H9 (cell line): ENCODE measurements around the gene COA7. TPM values are rescaled to one million over a fixed set of nuclear protein-coding genes. Genes with fewer than 3 reads are reported as not detected.
A peak's percentile ranks its signal among the peaks of the same experiment; 100 is the strongest.

ENCODE experiments used
- DNase-seq: peaks from one replicate; pipeline ENCODE4 v3.0.0-alpha.2; 2017
- H2AFZ ChIP-seq: one replicate; pipeline ENCODE4 v1.6.1; 2013; ENCODE audit warnings: mild to moderate bottlenecking, low read length, control low read depth, moderate library complexity
- H2AK5ac ChIP-seq: 2 replicates; pipeline ENCODE4 v1.6.1; 2013; ENCODE audit warnings: low read length, control low read depth, mixed read lengths; ENCODE audit not compliant: insufficient read length
- H2BK120ac ChIP-seq: one replicate; pipeline ENCODE4 v1.6.1; 2013; ENCODE audit warnings: low read depth, mild to moderate bottlenecking, low read length, control low read depth, inconsistent platforms; ENCODE audit not compliant: poor library complexity, severe bottlenecking
- H2BK12ac ChIP-seq: 2 replicates; pipeline ENCODE4 v1.6.1; 2013; ENCODE audit warnings: low read length, control low read depth, mixed read lengths, low read depth; ENCODE audit not compliant: insufficient read length
- H2BK15ac ChIP-seq: 2 replicates; pipeline ENCODE4 v1.6.1; 2013; ENCODE audit warnings: low read depth, low read length, control low read depth
- H2BK20ac ChIP-seq: one replicate; pipeline ENCODE4 v1.6.1; 2013; ENCODE audit warnings: low read depth, mild to moderate bottlenecking, low read length, control low read depth, inconsistent platforms; ENCODE audit not compliant: poor library complexity, severe bottlenecking
- H2BK5ac ChIP-seq: 2 replicates; pipeline ENCODE4 v1.6.1; 2013; ENCODE audit warnings: low read length, control low read depth, mixed read lengths; ENCODE audit not compliant: insufficient read length
- H3K14ac ChIP-seq: 2 replicates; pipeline ENCODE4 v1.6.1; 2013; ENCODE audit warnings: low read length, control low read depth; ENCODE audit not compliant: insufficient read depth
- H3K18ac ChIP-seq: 2 replicates; pipeline ENCODE4 v1.6.1; 2013; ENCODE audit warnings: low read depth, mild to moderate bottlenecking, mixed read lengths, low read length, control low read depth; ENCODE audit not compliant: insufficient read length
- H3K23ac ChIP-seq: 2 replicates; pipeline ENCODE4 v1.6.1; 2013; ENCODE audit warnings: low read length, control low read depth, mixed read lengths, low read depth; ENCODE audit not compliant: insufficient read length
- H3K23me2 ChIP-seq: 2 replicates; pipeline ENCODE4 v1.6.1; 2013; ENCODE audit warnings: low read depth, mild to moderate bottlenecking, mixed read lengths, low read length, control low read depth; ENCODE audit not compliant: insufficient read length, poor library complexity, severe bottlenecking
- H3K27ac ChIP-seq: 2 replicates; pipeline ENCODE4 v1.5.1; 2013; ENCODE audit warnings: low read length, control low read depth, mixed read lengths, low read depth; ENCODE audit not compliant: insufficient read length
- H3K27me3 ChIP-seq: 2 replicates; pipeline ENCODE4 v1.6.1; 2013; ENCODE audit warnings: low read length, control low read depth, inconsistent platforms; ENCODE audit not compliant: insufficient read depth
- H3K4ac ChIP-seq: 2 replicates; pipeline ENCODE4 v1.6.1; 2013; ENCODE audit warnings: low read depth, mild to moderate bottlenecking, control low read depth, inconsistent platforms, low read length, moderate library complexity
- H3K4me1 ChIP-seq: 2 replicates; pipeline ENCODE4 v1.6.1; 2013; ENCODE audit warnings: low read length, control low read depth, inconsistent platforms; ENCODE audit not compliant: insufficient read depth
- H3K4me2 ChIP-seq: 2 replicates; pipeline ENCODE4 v1.6.1; 2013; ENCODE audit warnings: low read length, control low read depth, mixed read lengths; ENCODE audit not compliant: insufficient read length, insufficient read depth
- H3K56ac ChIP-seq: 2 replicates; pipeline ENCODE4 v1.6.1; 2013; ENCODE audit warnings: low read depth, mild to moderate bottlenecking, mixed read lengths, low read length, control low read depth; ENCODE audit not compliant: insufficient read length
- H3K79me1 ChIP-seq: 2 replicates; pipeline ENCODE4 v1.6.1; 2013; ENCODE audit warnings: low read depth, mild to moderate bottlenecking, moderate library complexity, low read length, control low read depth, inconsistent platforms; ENCODE audit not compliant: insufficient read depth, poor library complexity, severe bottlenecking
- H3K79me2 ChIP-seq: 2 replicates; pipeline ENCODE4 v1.6.1; 2013; ENCODE audit warnings: low read length, control low read depth, inconsistent platforms; ENCODE audit not compliant: insufficient read depth
- H3K9ac ChIP-seq: 2 replicates; pipeline ENCODE4 v1.6.1; 2013; ENCODE audit warnings: low read length, control low read depth, mixed read lengths; ENCODE audit not compliant: insufficient read length; ENCODE audit errors: extremely low read depth
- H3K9me3 ChIP-seq: one replicate; pipeline ENCODE4 v1.6.1; 2013; ENCODE audit warnings: low read depth, low read length, inconsistent platforms; ENCODE audit not compliant: control insufficient read depth
- H3T11ph ChIP-seq: one replicate; pipeline ENCODE4 v1.6.1; 2013; ENCODE audit warnings: mild to moderate bottlenecking, low read length, control low read depth, inconsistent platforms
- H4K20me1 ChIP-seq: one replicate; pipeline ENCODE4 v1.6.1; 2013; ENCODE audit not compliant: control insufficient read depth, insufficient read length, insufficient read depth
- H4K5ac ChIP-seq: 2 replicates; pipeline ENCODE4 v1.6.1; 2013; ENCODE audit warnings: low read depth, mild to moderate bottlenecking, mixed read lengths, low read length, control low read depth; ENCODE audit not compliant: insufficient read length
- H4K8ac ChIP-seq: replicated peaks from 2 replicates; pipeline ENCODE4 v1.6.1; 2013; ENCODE audit warnings: low read length, control low read depth, mixed read lengths, low read depth; ENCODE audit not compliant: insufficient read length
- H4K91ac ChIP-seq: 2 replicates; pipeline ENCODE4 v1.6.1; 2013; ENCODE audit warnings: low read depth, mild to moderate bottlenecking, moderate library complexity, mixed read lengths, low read length, control low read depth; ENCODE audit not compliant: insufficient read length
- H3K27ac Mint-ChIP-seq, 3 experiments: 2 replicates in 2 of 3; 3 replicates in 1 of 3; pipeline ENCODE4 v1.8.0; 2020 to 2021; ENCODE audit warnings: mixed read lengths in 3 of 3, mild to moderate bottlenecking in 1 of 3, moderate library complexity in 1 of 3
- H3K27me3 Mint-ChIP-seq: 2 replicates; pipeline ENCODE4 v1.8.0; 2021; ENCODE audit warnings: low read depth, mild to moderate bottlenecking, moderate library complexity, mixed read lengths
- H3K36me3 Mint-ChIP-seq, 3 experiments: 2 replicates in 2 of 3; 3 replicates in 1 of 3; pipeline ENCODE4 v1.8.0; 2020 to 2021; ENCODE audit warnings: low read depth in 3 of 3, mixed read lengths in 3 of 3; ENCODE audit not compliant: insufficient read depth in 1 of 3
- H3K4me1 Mint-ChIP-seq, 2 experiments: 2 replicates each; pipeline ENCODE4 v1.8.0; 2020; ENCODE audit warnings: mixed read lengths in 2 of 2
- H3K4me3 Mint-ChIP-seq, 2 experiments: 2 replicates in 1 of 2; 3 replicates in 1 of 2; pipeline ENCODE4 v1.8.0; 2020 to 2021; ENCODE audit warnings: mild to moderate bottlenecking in 2 of 2, mixed read lengths in 2 of 2, moderate library complexity in 1 of 2
- H3K9me3 Mint-ChIP-seq, 2 experiments: 2 replicates in 1 of 2; 3 replicates in 1 of 2; pipeline ENCODE4 v1.8.0; 2020; ENCODE audit warnings: mild to moderate bottlenecking in 2 of 2, mixed read lengths in 2 of 2, moderate library complexity in 1 of 2
- WGBS: extraction: QIAGEN DNeasy Blood & Tissue Kit; methylation state at CpG from one replicate; pipeline ENCODE4 v1.1.7; 2013; ENCODE audit warnings: missing lambda C conversion rate, low lambda C conversion rate, mixed read lengths; ENCODE audit not compliant: insufficient read length; ENCODE audit errors: extremely low coverage; 5-methylcytosine and 5-hydroxymethylcytosine counted together
- total RNA-seq: library from RNA; stranded (reverse); gene quantifications from 2 replicates; pipeline ENCODE4 v1.2.1, GENCODE V29; 2021
- TF ChIP-seq, protein P1 (sequence below): fragments of 200-600 bp; sonication (generic); conservative IDR thresholded peaks from 3 replicates; pipeline ENCODE4 v1.8.0; 2021; ENCODE audit warnings: antibody characterized with exemption, mild to moderate bottlenecking

The COA7 gene
- total RNA-seq, 1 experiment from 2014 or later, result 69.1 TPM

DNA sequence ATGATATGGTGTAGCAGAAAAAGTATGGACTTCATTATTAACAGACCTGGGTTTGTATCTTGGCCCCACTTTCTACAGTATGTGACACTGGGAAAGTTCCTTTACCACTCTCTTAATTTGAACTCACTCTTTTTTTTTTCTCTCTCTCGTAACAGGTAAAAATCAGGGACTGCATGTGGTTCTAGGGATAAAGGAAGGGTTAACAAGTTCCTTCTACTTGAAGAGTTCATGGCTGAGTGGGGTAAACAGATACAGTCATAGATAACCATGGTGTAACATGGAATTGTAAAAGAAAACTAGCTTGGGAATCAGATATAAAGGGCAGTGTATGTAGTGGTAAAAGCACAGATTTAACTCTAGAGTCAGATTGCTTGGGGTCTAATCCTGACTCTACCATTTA, 49.3 kb upstream of the COA7 start:
- TF ChIP-seq, protein P1, sequence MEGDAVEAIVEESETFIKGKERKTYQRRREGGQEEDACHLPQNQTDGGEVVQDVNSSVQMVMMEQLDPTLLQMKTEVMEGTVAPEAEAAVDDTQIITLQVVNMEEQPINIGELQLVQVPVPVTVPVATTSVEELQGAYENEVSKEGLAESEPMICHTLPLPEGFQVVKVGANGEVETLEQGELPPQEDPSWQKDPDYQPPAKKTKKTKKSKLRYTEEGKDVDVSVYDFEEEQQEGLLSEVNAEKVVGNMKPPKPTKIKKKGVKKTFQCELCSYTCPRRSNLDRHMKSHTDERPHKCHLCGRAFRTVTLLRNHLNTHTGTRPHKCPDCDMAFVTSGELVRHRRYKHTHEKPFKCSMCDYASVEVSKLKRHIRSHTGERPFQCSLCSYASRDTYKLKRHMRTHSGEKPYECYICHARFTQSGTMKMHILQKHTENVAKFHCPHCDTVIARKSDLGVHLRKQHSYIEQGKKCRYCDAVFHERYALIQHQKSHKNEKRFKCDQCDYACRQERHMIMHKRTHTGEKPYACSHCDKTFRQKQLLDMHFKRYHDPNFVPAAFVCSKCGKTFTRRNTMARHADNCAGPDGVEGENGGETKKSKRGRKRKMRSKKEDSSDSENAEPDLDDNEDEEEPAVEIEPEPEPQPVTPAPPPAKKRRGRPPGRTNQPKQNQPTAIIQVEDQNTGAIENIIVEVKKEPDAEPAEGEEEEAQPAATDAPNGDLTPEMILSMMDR, result no peak
- H3K56ac ChIP-seq, result no peak overlapping the region

More for the DNA sequence above, 49.3 kb upstream of the COA7 start:
- H3K4me3 Mint-ChIP-seq, result no peak overlapping the region
- H3K27me3 Mint-ChIP-seq, result no peaks in the 10 kb centered on the region
- no peak for DNase-seq
- Histone ChIP-seq H3K14ac (no peak overlapping the region), H2AK5ac (no peak overlapping the region), H2BK20ac (no peak overlapping the region), H3K4ac (no peak overlapping the region), H3K23me2 (no peaks in the 10 kb centered on the region), H2BK15ac (no peak overlapping the region), H4K91ac (no peak overlapping the region), H2BK5ac (no peak overlapping the region), H3K27me3 (no peaks in the 10 kb centered on the region), H3K9me3 (no peaks in the 10 kb centered on the region), H3K27ac (no peak overlapping the region), H2BK12ac (no peak overlapping the region), H4K8ac (no peak overlapping the region), H3K18ac (no peak overlapping the region), H3K4me2 (no peak overlapping the region), H2BK120ac (no peak overlapping the region), H3K4me1 (no peaks in the 10 kb centered on the region), H4K20me1 (no peaks in the 10 kb centered on the region), H3K23ac (no peak overlapping the region), H4K5ac (no peak overlapping the region), H3K79me1 (no peaks in the 10 kb centered on the region), H3T11ph (no peak overlapping the region), H3K9ac (no peak overlapping the region), H2AFZ (no peak overlapping the region), H3K79me2 (no peaks in the 10 kb centered on the region)
- peaks cover 8 to 12% of the 10 kb centered on the region in 2 experiments; a peak in 3 of 4 replicates for H3K4me1 Mint-ChIP-seq
- H3K27ac Mint-ChIP-seq, result peak overlapping the region in 1 of 3 experiments; percentile 13; a peak in 1 of 7 replicates
- H3K36me3 Mint-ChIP-seq, result peaks cover under 1 to 6% (median 2%) of the 10 kb centered on the region in 3 experiments; a peak in 4 of 7 replicates
- no peaks in the 10 kb centered on the region; a peak in 1 of 5 replicates for H3K9me3 Mint-ChIP-seq
- WGBS, result no CpG with 5 or more reads among the region's 1 CpG
